Measurements from ENCODE around the gene ACTR5. TPM values are rescaled to one million over a fixed set of nuclear protein-coding genes. Genes with fewer than 3 reads are reported as not detected.
A peak's percentile ranks its signal among the peaks of the same experiment; 100 is the strongest.
"Not testable (repeated sequence)": the region's sequence is repeated elsewhere in the genome, so short reads cannot be mapped to it uniquely, and the experiment has no call there.

ACTR5 gene
- total RNA-seq, 5 donors from 2014 or later (not counting 1 experiment from before 2014, with no cell fraction given), result 15.8 to 20.1 (median 18.8) TPM

GRCh38 chr20:38791291-38791690 is 43.0 kb downstream of the ACTR5 start:
- CTCF ChIA-PET, result interaction anchor here in 1 of 2 donors (0.6 to 1.2 kb wide), 3 partner anchors 41 to 102 kb away, joined by 3 to 6 read pairs (median 3); no protein-coding TSS in a partner anchor
- Mint-ChIP-seq H3K4me3 (no peak overlapping the region), H3K4me1 (peaks cover 7 to 10% (median 7%) of the 10 kb centered on the region in 3 donors)

GRCh38 chr20:38791940-38792339 is 43.7 kb downstream of the ACTR5 start:
- ChIA-PET CTCF (interaction anchor here in 1 of 2 donors (0.6 to 1.2 kb wide), 3 partner anchors 11 to 101 kb away, joined by 3 to 6 read pairs (median 4); no protein-coding TSS in a partner anchor), POLR2A (no interaction called here)
- Mint-ChIP-seq H3K27me3 (no peaks in the 10 kb centered on the region), H3K4me3 (no peak overlapping the region), H3K27ac (no peak overlapping the region), H3K36me3 (no peaks in the 10 kb centered on the region), H3K9me3 (no peaks in the 10 kb centered on the region), H3K4me1 (peaks cover 7 to 10% (median 7%) of the 10 kb centered on the region in 3 donors)
- Histone ChIP-seq H3K4me1 (ENCODE audit: control insufficient read depth in 1 of 2, extremely low read depth in 1 of 2, insufficient read depth in 2 of 2, low read length in 2 of 2) (peaks cover 0 to 9% of the 10 kb centered on the region in 2 experiments), H3K27me3 (replicated peaks in 1 of 2; ENCODE audit: control insufficient read depth in 2 of 2, extremely low read depth in 1 of 2, insufficient read depth in 2 of 2, low read length in 1 of 2) (no peaks in the 10 kb centered on the region), H3K27ac (ENCODE audit: low read length) (no peak overlapping the region), H3K4me3 (ENCODE audit: control insufficient read depth in 1 of 2, extremely low read depth in 1 of 2, low read length in 1 of 2) (no peak overlapping the region), H3K36me3 (ENCODE audit: control insufficient read depth in 2 of 2, extremely low read depth in 1 of 2, insufficient read depth in 1 of 2, low read length in 1 of 2) (no peaks in the 10 kb centered on the region), H3K9me3 (no peaks in the 10 kb centered on the region)
- no peak for DNase-seq
- no CpG with 5 or more reads among the region's 1 CpG for WGBS (ENCODE audit: insufficient coverage)
- ATAC-seq (replicated peaks in 1 of 4), result no peak

More at GRCh38 chr20:38791291-38791690, 43.0 kb downstream of the ACTR5 start:
- Histone ChIP-seq H3K9me3 (no peaks in the 10 kb centered on the region), H3K4me3 (ENCODE audit: control insufficient read depth in 1 of 2, extremely low read depth in 1 of 2, low read length in 1 of 2) (no peak overlapping the region), H3K4me1 (ENCODE audit: control insufficient read depth in 1 of 2, extremely low read depth in 1 of 2, insufficient read depth in 2 of 2, low read length in 2 of 2) (peaks cover 0 to 9% of the 10 kb centered on the region in 2 experiments), H3K27ac (ENCODE audit: low read length) (no peak overlapping the region), H3K27me3 (replicated peaks in 1 of 2; ENCODE audit: control insufficient read depth in 2 of 2, extremely low read depth in 1 of 2, insufficient read depth in 2 of 2, low read length in 1 of 2) (no peaks in the 10 kb centered on the region), H3K36me3 (ENCODE audit: control insufficient read depth in 2 of 2, extremely low read depth in 1 of 2, insufficient read depth in 1 of 2, low read length in 1 of 2) (no peaks in the 10 kb centered on the region)
- Mint-ChIP-seq H3K27me3 (no peaks in the 10 kb centered on the region), H3K27ac (no peak overlapping the region), H3K9me3 (no peaks in the 10 kb centered on the region), H3K36me3 (no peaks in the 10 kb centered on the region)
- POLR2A ChIA-PET, result no interaction called here
- WGBS (ENCODE audit: insufficient coverage), result no CpG with 5 or more reads among the region's 3 CpGs
- no peak for ATAC-seq (replicated peaks in 1 of 4)
- DNase-seq, result no peak

- H3K4me3 Mint-ChIP-seq, DNase-seq, POLR2A ChIA-PET: not testable (repeated sequence)
Observed at GRCh38 chr20:38794057-38794456, 45.8 kb downstream of the ACTR5 start.

GRCh38 chr20:38798266-38798665 is 50.0 kb downstream of the ACTR5 start:
- Mint-ChIP-seq H3K27ac (peak overlapping the region in 1 of 2 donors; percentile 28), H3K4me3 (no peak overlapping the region)
- POLR2A ChIA-PET, result interaction anchor here in 1 of 2 donors (0.6 kb wide), 1 partner anchor 42 kb away, joined by 3 read pairs; no protein-coding TSS in a partner anchor

More at GRCh38 chr20:38794057-38794456, 45.8 kb downstream of the ACTR5 start:
- H3K36me3 ChIP-seq (ENCODE audit: control insufficient read depth in 2 of 2, extremely low read depth in 1 of 2, insufficient read depth in 1 of 2, low read length in 1 of 2); ATAC-seq (replicated peaks in 1 of 4); H3K27me3 ChIP-seq (replicated peaks in 1 of 2; ENCODE audit: control insufficient read depth in 2 of 2, extremely low read depth in 1 of 2, insufficient read depth in 2 of 2, low read length in 1 of 2); H3K9me3 Mint-ChIP-seq; CTCF ChIA-PET; H3K27me3 Mint-ChIP-seq; H3K27ac ChIP-seq (ENCODE audit: low read length); H3K4me3 ChIP-seq (ENCODE audit: control insufficient read depth in 1 of 2, extremely low read depth in 1 of 2, low read length in 1 of 2); H3K36me3 Mint-ChIP-seq; H3K9me3 ChIP-seq: not testable (repeated sequence)
- H3K27ac Mint-ChIP-seq, result peak overlapping the region in 1 of 2 donors; percentile 11
- whole genome bisulfite sequencing (ENCODE audit: insufficient coverage), result 92% methylated on average over 2 of the region's 5 CpGs
- peaks cover 12 to 20% (median 14%) of the 10 kb centered on the region in 3 donors for H3K4me1 Mint-ChIP-seq
- peaks cover 0 to 10% of the 10 kb centered on the region in 2 experiments for H3K4me1 ChIP-seq (ENCODE audit: control insufficient read depth in 1 of 2, extremely low read depth in 1 of 2, insufficient read depth in 2 of 2, low read length in 2 of 2)

GRCh38 chr20:38799203-38799602 is 50.9 kb downstream of the ACTR5 start:
- Histone ChIP-seq H3K4me3 (ENCODE audit: control insufficient read depth in 1 of 2, extremely low read depth in 1 of 2, low read length in 1 of 2) (no peak overlapping the region), H3K4me1 (ENCODE audit: control insufficient read depth in 1 of 2, extremely low read depth in 1 of 2, insufficient read depth in 2 of 2, low read length in 2 of 2) (peaks cover 8 to 19% of the 10 kb centered on the region in 2 experiments), H3K27me3 (replicated peaks in 1 of 2; ENCODE audit: control insufficient read depth in 2 of 2, extremely low read depth in 1 of 2, insufficient read depth in 2 of 2, low read length in 1 of 2) (no peaks in the 10 kb centered on the region), H3K9me3 (no peaks in the 10 kb centered on the region), H3K27ac (ENCODE audit: low read length) (no peak overlapping the region), H3K36me3 (ENCODE audit: control insufficient read depth in 2 of 2, extremely low read depth in 1 of 2, insufficient read depth in 1 of 2, low read length in 1 of 2) (no peaks in the 10 kb centered on the region)
- Mint-ChIP-seq H3K36me3 (no peaks in the 10 kb centered on the region), H3K27me3 (no peaks in the 10 kb centered on the region), H3K4me1 (peaks cover 18 to 27% (median 24%) of the 10 kb centered on the region in 3 donors), H3K27ac (peak overlapping the region; percentile 58 to 64), H3K9me3 (peaks cover 3 to 7% (median 4%) of the 10 kb centered on the region in 3 donors), H3K4me3 (no peak overlapping the region)
- no peak for ATAC-seq (replicated peaks in 1 of 4)
- ChIA-PET POLR2A (no interaction called here), CTCF (interaction anchor here (0.7 kb wide), 2 partner anchors 33 to 183 kb away, joined by 3 to 4 read pairs; no protein-coding TSS in a partner anchor)
- WGBS (ENCODE audit: insufficient coverage), result 49% methylated on average over 3 of the region's 4 CpGs
- DNase-seq, result no peak

More at GRCh38 chr20:38798266-38798665, 50.0 kb downstream of the ACTR5 start:
- no peaks in the 10 kb centered on the region for H3K36me3 ChIP-seq (ENCODE audit: control insufficient read depth in 2 of 2, extremely low read depth in 1 of 2, insufficient read depth in 1 of 2, low read length in 1 of 2)
- no peaks in the 10 kb centered on the region for H3K27me3 ChIP-seq (replicated peaks in 1 of 2; ENCODE audit: control insufficient read depth in 2 of 2, extremely low read depth in 1 of 2, insufficient read depth in 2 of 2, low read length in 1 of 2)
- H3K9me3 Mint-ChIP-seq, result peaks cover 3 to 7% (median 4%) of the 10 kb centered on the region in 3 donors
- H3K36me3 Mint-ChIP-seq, result no peaks in the 10 kb centered on the region
- H3K9me3 ChIP-seq, result no peaks in the 10 kb centered on the region
- no peaks in the 10 kb centered on the region for H3K27me3 Mint-ChIP-seq
- no peak for DNase-seq
- H3K27ac ChIP-seq (ENCODE audit: low read length), result no peak overlapping the region
- no peak for ATAC-seq (replicated peaks in 1 of 4)
- H3K4me1 Mint-ChIP-seq, result peaks cover 18 to 19% (median 19%) of the 10 kb centered on the region in 3 donors
- CTCF ChIA-PET, result no interaction called here
- peaks cover 2 to 16% of the 10 kb centered on the region in 2 experiments for H3K4me1 ChIP-seq (ENCODE audit: control insufficient read depth in 1 of 2, extremely low read depth in 1 of 2, insufficient read depth in 2 of 2, low read length in 2 of 2)
- no peak overlapping the region for H3K4me3 ChIP-seq (ENCODE audit: control insufficient read depth in 1 of 2, extremely low read depth in 1 of 2, low read length in 1 of 2)
- WGBS (ENCODE audit: insufficient coverage), result 100% methylated on average over 1 of the region's 3 CpGs

- Mint-ChIP-seq H3K9me3 (peaks cover 3 to 7% (median 4%) of the 10 kb centered on the region in 3 donors), H3K36me3 (no peaks in the 10 kb centered on the region), H3K27ac (no peak overlapping the region), H3K4me1 (peaks cover 29 to 37% (median 35%) of the 10 kb centered on the region in 3 donors), H3K27me3 (no peaks in the 10 kb centered on the region), H3K4me3 (no peak overlapping the region)
- peaks cover 12 to 31% of the 10 kb centered on the region in 2 experiments for H3K4me1 ChIP-seq (ENCODE audit: control insufficient read depth in 1 of 2, extremely low read depth in 1 of 2, insufficient read depth in 2 of 2, low read length in 2 of 2)
- H3K36me3 ChIP-seq (ENCODE audit: control insufficient read depth in 2 of 2, extremely low read depth in 1 of 2, insufficient read depth in 1 of 2, low read length in 1 of 2), result no peaks in the 10 kb centered on the region
- no CpG with 5 or more reads among the region's 3 CpGs for WGBS (ENCODE audit: insufficient coverage)
- H3K9me3 ChIP-seq, result no peaks in the 10 kb centered on the region
- DNase-seq (no peak), ATAC-seq (replicated peaks in 1 of 4) (no peak)
- ChIA-PET POLR2A (no interaction called here), CTCF (no interaction called here)
- no peak overlapping the region for H3K4me3 ChIP-seq (ENCODE audit: control insufficient read depth in 1 of 2, extremely low read depth in 1 of 2, low read length in 1 of 2)
- H3K27me3 ChIP-seq (replicated peaks in 1 of 2; ENCODE audit: control insufficient read depth in 2 of 2, extremely low read depth in 1 of 2, insufficient read depth in 2 of 2, low read length in 1 of 2), result no peaks in the 10 kb centered on the region
- no peak overlapping the region for H3K27ac ChIP-seq (ENCODE audit: low read length)
Observed at GRCh38 chr20:38800882-38801281, 52.6 kb downstream of the ACTR5 start.

Measured in T-cell (primary cell).